HepG2 (cell line): ENCODE measurements around the gene KDM5A. TPM values are rescaled to one million over a fixed set of nuclear protein-coding genes. Genes with fewer than 3 reads are reported as not detected.
"Not testable (repeated sequence)": the region's sequence is repeated elsewhere in the genome, so short reads cannot be mapped to it uniquely, and the experiment has no call there.

ENCODE experiments used
- ATAC-seq: fragments of 200-7000 bp; cut with Tn5 transposase; 3 replicates; pipeline ENCODE4 v1.9.1; 2020; ENCODE audit warnings: mild to moderate bottlenecking, moderate library complexity
- BruUV-seq: library from RNA; stranded (reverse); fragments of 400-500 nt; replicated peaks from 2 replicates; lab custom pipeline; 2021; lab: Mats Ljungman, UMichigan
- CTCF ChIA-PET: fragments of 300-600 bp; formaldehyde crosslinking; extraction: SDS; loops from one replicate; lab custom pipeline; 2021; ENCODE audit warnings: low total read pairs, inconsistent platforms, low intra/inter-chr PET ratio; lab: Yijun Ruan, JAX
- POLR2A ChIA-PET: fragments of 350-600 bp; sonication (Branson Sonifier 250); formaldehyde crosslinking; loops from one replicate; lab custom pipeline; 2020; ENCODE audit warnings: antibody characterized with exemption, inconsistent platforms; lab: Yijun Ruan, JAX
- DNase-seq: peaks from one replicate; pipeline ENCODE4 v3.0.0-alpha.2; 2015; ENCODE audit warnings: low spot score
- FAIRE-seq: peaks from 3 replicates; lab custom pipeline; 2011; peaks lifted over from hg19 to GRCh38; lab: Jason Lieb, UNC
- H2AFZ ChIP-seq: one replicate; pipeline ENCODE4 v1.6.1; 2011; ENCODE audit warnings: low read length, inconsistent platforms
- H3K27ac ChIP-seq: fragments of 300-600 bp; 3 replicates; pipeline ENCODE4 v1.8.0; 2011; ENCODE audit warnings: mixed run types, mild to moderate bottlenecking, mixed read lengths, low read length, inconsistent platforms; ENCODE audit not compliant: insufficient read depth; ENCODE audit errors: extremely low read length
- H3K27me3 ChIP-seq, 2 experiments: fragments of 200-600 bp in 1 of 2; 2 replicates in 1 of 2; 3 replicates in 1 of 2; pipeline versions ENCODE4 v1.6.0 to v1.8.0; 2011; ENCODE audit warnings: low read length in 2 of 2, mild to moderate bottlenecking in 2 of 2, moderate library complexity in 2 of 2, inconsistent platforms in 1 of 2; ENCODE audit not compliant: insufficient read depth in 2 of 2, control insufficient read depth in 1 of 2
- H3K36me3 ChIP-seq, 2 experiments: fragments of 200-600 bp in 1 of 2; replicated peaks in 1 of 2; 2 replicates in 1 of 2; 3 replicates in 1 of 2; pipeline versions ENCODE4 v1.5.1 to v1.8.0; 2011; ENCODE audit warnings: low read length in 2 of 2, inconsistent platforms in 1 of 2; ENCODE audit not compliant: insufficient read depth in 2 of 2, control insufficient read depth in 1 of 2
- H3K4me1 ChIP-seq: 2 replicates; pipeline ENCODE4 v1.5.1; 2012; ENCODE audit warnings: low read length, inconsistent platforms; ENCODE audit not compliant: insufficient read depth
- H3K4me2 ChIP-seq: 2 replicates; pipeline ENCODE4 v1.6.0; 2011; ENCODE audit warnings: low read depth, low read length, inconsistent platforms
- H3K4me3 ChIP-seq, 3 experiments: fragments of 200-600 bp in 1 of 3; sonication (generic), shearing (Covaris generic) in 1 of 3; replicated peaks in 1 of 3; 2 replicates each; pipeline ENCODE4 v1.5.1; 2011 to 2016; ENCODE audit warnings: low read length in 3 of 3, inconsistent platforms in 2 of 3, low read depth in 2 of 3, mild to moderate bottlenecking in 2 of 3, control low read depth in 1 of 3, mixed read lengths in 1 of 3; ENCODE audit not compliant: insufficient read depth in 1 of 3
- H3K79me2 ChIP-seq: one replicate; pipeline ENCODE4 v1.6.1; 2011; ENCODE audit warnings: low read length, inconsistent platforms; ENCODE audit not compliant: insufficient read depth
- H3K9ac ChIP-seq: 2 replicates; pipeline ENCODE4 v1.6.0; 2011; ENCODE audit warnings: mild to moderate bottlenecking, low read depth, low read length, inconsistent platforms; ENCODE audit not compliant: insufficient read depth
- H3K9me3 ChIP-seq: 2 replicates; pipeline ENCODE4 v1.5.1; 2012; ENCODE audit warnings: mild to moderate bottlenecking, low read length
- H4K20me1 ChIP-seq: 2 replicates; pipeline ENCODE4 v1.6.0; 2011; ENCODE audit warnings: inconsistent platforms, mild to moderate bottlenecking, low read length, moderate library complexity; ENCODE audit not compliant: insufficient read depth
- HOXA3 ChIP-seq: sonication (generic); formaldehyde crosslinking; IDR thresholded peaks from 2 replicates; pipeline ENCODE4 v1.5.0; 2020; ENCODE audit warnings: missing genetic modification reagents
- ZHX2 ChIP-seq, 2 experiments: sonication (generic) in 1 of 2; formaldehyde crosslinking in 1 of 2; IDR thresholded peaks; 2 replicates each; pipeline versions ENCODE4 v1.6.1 to v1.9.0; 2014 to 2022; ENCODE audit warnings: antibody characterized with exemption in 1 of 2, borderline replicate concordance in 1 of 2, inconsistent platforms in 1 of 2, low read depth in 1 of 2, missing genetic modification reagents in 1 of 2
- WGBS: methylation state at CpG from one replicate; pipeline ENCODE4 v1.1.6; 2017; ENCODE audit warnings: low lambda C conversion rate; 5-methylcytosine and 5-hydroxymethylcytosine counted together
- in situ Hi-C: cut with HindIII; loops from 2 replicates; pipeline ENCODE4 v1.10.0; 2017; ENCODE audit warnings: low pct_unique_long_range_greater_than_20kb; ENCODE audit not compliant: extremely low pct_ligation_motif_present
- intact Hi-C: fragments of 100-400 bp; cut with micrococcal nuclease; formaldehyde crosslinking; loops from one replicate; pipeline ENCODE4 v1.10.0; 2022; ENCODE audit not compliant: unreplicated experiment
- polyA plus RNA-seq, 8 experiments: library from polyadenylated mRNA; depleted of rRNA in 3 of 8; stranded (reverse) in 7 of 8; unstranded in 1 of 8; fragments of >200 nt; fragmentation: Illumina TruSeq in 4 of 8; extraction: Trizol in 4 of 8; gene quantifications; 2 replicates each; pipeline versions ENCODE4 v1.2.1 to v1.2.3, GENCODE V29; 2011 to 2016; ENCODE audit warnings: low read depth in 4 of 8, missing spikeins in 1 of 8, mixed read lengths in 1 of 8; ENCODE audit not compliant: insufficient read depth in 1 of 8
- total RNA-seq, 5 experiments: library from RNA; depleted of rRNA; stranded (reverse); fragments of >200 nt; fragmentation: Illumina TruSeq; extraction: Trizol; gene quantifications; 2 replicates each; pipeline ENCODE4 v1.2.3, GENCODE V29; 2016; ENCODE audit warnings: low read depth in 1 of 5

Gene KDM5A
- total and polyA plus RNA-seq, 2 of the 13 experiments (the other 11 are each of a cell fraction or from before 2014, with no cell fraction given): 12.0 to 29.2 TPM

- TF ChIP-seq HOXA3 (no peak), ZHX2 (IDR thresholded peaks at IDR 0.05; ENCODE audit: low read depth) (no peak), ZHX2 (CRISPR knock-in tag; IDR thresholded peaks at IDR 0.05; ENCODE audit: borderline replicate concordance) (no peak)
These were observed 84.3 kb downstream of the KDM5A start (continued) for GRCh38 chr12:304805-305204.

GRCh38 chr12:302766-303165 is 86.4 kb downstream of the KDM5A start:
- FAIRE-seq, H3K27ac ChIP-seq, in situ Hi-C loops, POLR2A ChIA-PET, H3K4me3 ChIP-seq, H3K4me1 ChIP-seq, H3K79me2 ChIP-seq, ATAC-seq, intact Hi-C loops, H3K4me2 ChIP-seq, CTCF ChIA-PET, H2AFZ ChIP-seq, BruUV-seq, DNase-seq, H3K9me3 ChIP-seq, H3K9ac ChIP-seq, H4K20me1 ChIP-seq, H3K27me3 ChIP-seq: not testable (repeated sequence)
- 97% methylated on average over 3 of the region's 3 CpGs for WGBS
- peaks cover 6 to 21% of the 10 kb centered on the region in 2 experiments for H3K36me3 ChIP-seq

- H3K9me3 ChIP-seq, in situ Hi-C loops, FAIRE-seq, H3K4me3 ChIP-seq, H3K4me1 ChIP-seq, CTCF ChIA-PET, POLR2A ChIA-PET, H3K27me3 ChIP-seq, H2AFZ ChIP-seq, BruUV-seq, H4K20me1 ChIP-seq, H3K9ac ChIP-seq, DNase-seq, H3K79me2 ChIP-seq, H3K27ac ChIP-seq, intact Hi-C loops, ATAC-seq, H3K4me2 ChIP-seq: not testable (repeated sequence)
- peaks cover 6 to 19% of the 10 kb centered on the region in 2 experiments for H3K36me3 ChIP-seq
- WGBS: 96% methylated on average over 1 of the region's 1 CpG
These were observed 89.0 kb downstream of the KDM5A start for GRCh38 chr12:300166-300565.
